CD14-positive monocyte (primary cell): Measurements from ENCODE around the gene LSP1. TPM values are rescaled to one million over a fixed set of nuclear protein-coding genes. Genes with fewer than 3 reads are reported as not detected.
"Not testable (repeated sequence)": the region's sequence is repeated elsewhere in the genome, so short reads cannot be mapped to it uniquely, and the experiment has no call there.

Experiments
- DNase-seq, 3 donors: peaks; one replicate each; pipeline ENCODE4 v3.0.0-alpha.2; 2011 to 2022
- H2AFZ ChIP-seq: 2 replicates; pipeline ENCODE4 v1.6.0; 2012; ENCODE audit warnings: mild to moderate bottlenecking, low read depth, low read length, inconsistent platforms; ENCODE audit not compliant: insufficient read depth, poor library complexity, severe bottlenecking
- H3K27ac ChIP-seq, 2 donors: 1 replicate in 1 of 2; 2 replicates in 1 of 2; pipeline ENCODE4 v1.5.1; 2012 to 2013; ENCODE audit warnings: low read length in 2 of 2, control low read depth in 1 of 2, inconsistent platforms in 1 of 2, low read depth in 1 of 2, mild to moderate bottlenecking in 1 of 2
- H3K27me3 ChIP-seq, 2 donors: one replicate each; pipeline versions ENCODE4 v1.6.0 to v1.6.1; 2011 to 2013; ENCODE audit warnings: low read length in 2 of 2; ENCODE audit not compliant: control insufficient read depth in 2 of 2, insufficient read depth in 2 of 2
- H3K36me3 ChIP-seq, 2 donors: replicated peaks in 1 of 2; 1 replicate in 1 of 2; 2 replicates in 1 of 2; pipeline versions ENCODE4 v1.5.1 to v1.6.1; 2012 to 2013; ENCODE audit warnings: low read length in 2 of 2, control low read depth in 1 of 2, inconsistent platforms in 1 of 2, mild to moderate bottlenecking in 1 of 2; ENCODE audit not compliant: insufficient read depth in 2 of 2, control insufficient read depth in 1 of 2
- H3K4me1 ChIP-seq, 2 donors: 1 replicate in 1 of 2; 2 replicates in 1 of 2; pipeline versions ENCODE4 v1.5.1 to v1.6.1; 2012 to 2013; ENCODE audit warnings: low read length in 2 of 2, control low read depth in 1 of 2, inconsistent platforms in 1 of 2, mild to moderate bottlenecking in 1 of 2, moderate library complexity in 1 of 2; ENCODE audit not compliant: insufficient read depth in 2 of 2, control insufficient read depth in 1 of 2
- H3K4me2 ChIP-seq: replicated peaks from 2 replicates; pipeline ENCODE3; 2012; ENCODE audit warnings: low read length, moderate library complexity, mild to moderate bottlenecking; ENCODE audit not compliant: poor library complexity, severe bottlenecking; ENCODE audit errors: extremely low read depth
- H3K4me3 ChIP-seq, 3 experiments: fragments of 200-600 bp in 1 of 3; sonication (generic) in 1 of 3; replicated peaks in 1 of 3; 1 replicate in 2 of 3; 2 replicates in 1 of 3; pipeline ENCODE4 v1.5.1; 2011 to 2013; ENCODE audit warnings: low read length in 3 of 3, mild to moderate bottlenecking in 3 of 3, control low read depth in 2 of 3, low read depth in 2 of 3, inconsistent platforms in 1 of 3, moderate library complexity in 1 of 3
- H3K79me2 ChIP-seq: 2 replicates; pipeline ENCODE4 v1.6.0; 2012; ENCODE audit warnings: mild to moderate bottlenecking, control low read depth, inconsistent platforms, low read length, moderate library complexity; ENCODE audit not compliant: insufficient read depth
- H3K9ac ChIP-seq: 2 replicates; pipeline ENCODE4 v1.6.0; 2017; ENCODE audit warnings: low read length, mild to moderate bottlenecking; ENCODE audit not compliant: insufficient read depth, poor library complexity, severe bottlenecking
- H3K9me3 ChIP-seq, 2 donors: replicated peaks in 1 of 2; 1 replicate in 1 of 2; 2 replicates in 1 of 2; pipeline versions ENCODE4 v1.5.1 to v1.6.1; 2012 to 2013; ENCODE audit warnings: low read length in 2 of 2, control low read depth in 1 of 2; ENCODE audit not compliant: control insufficient read depth in 1 of 2, insufficient read depth in 1 of 2
- H4K20me1 ChIP-seq: 2 replicates; pipeline ENCODE4 v1.6.0; 2012; ENCODE audit warnings: mild to moderate bottlenecking, low read length, control low read depth, moderate library complexity; ENCODE audit not compliant: insufficient read depth
- H3K27ac Mint-ChIP-seq, 7 donors: one replicate each; pipeline ENCODE4 v1.8.0; 2020; ENCODE audit warnings: mild to moderate bottlenecking in 7 of 7, mixed read lengths in 7 of 7, moderate library complexity in 6 of 7, inconsistent platforms in 2 of 7
- H3K27me3 Mint-ChIP-seq, 3 donors: one replicate each; pipeline ENCODE4 v1.8.0; 2021 to 2022; ENCODE audit warnings: low read depth in 3 of 3, mild to moderate bottlenecking in 3 of 3, mixed read lengths in 3 of 3, moderate library complexity in 3 of 3, inconsistent platforms in 1 of 3
- H3K36me3 Mint-ChIP-seq, 2 donors: one replicate each; pipeline ENCODE4 v1.8.0; 2020; ENCODE audit warnings: mixed read lengths in 2 of 2, inconsistent platforms in 1 of 2, mild to moderate bottlenecking in 1 of 2
- H3K4me1 Mint-ChIP-seq: one replicate; pipeline ENCODE4 v1.8.0; 2020; ENCODE audit warnings: mild to moderate bottlenecking, mixed read lengths
- H3K4me3 Mint-ChIP-seq, 2 donors: one replicate each; pipeline ENCODE4 v1.8.0; 2020; ENCODE audit warnings: mild to moderate bottlenecking in 2 of 2, mixed read lengths in 2 of 2, moderate library complexity in 1 of 2
- H3K9me3 Mint-ChIP-seq, 7 donors: one replicate each; pipeline ENCODE4 v1.8.0; 2020 to 2022; ENCODE audit warnings: mixed read lengths in 7 of 7, mild to moderate bottlenecking in 6 of 7, moderate library complexity in 6 of 7, inconsistent platforms in 2 of 7
- CTCF ChIP-seq: fragments of 200-600 bp; IDR thresholded peaks from one replicate; pipeline ENCODE4 v1.8.0; 2022; ENCODE audit warnings: antibody characterized with exemption, mild to moderate bottlenecking
- WGBS: methylation state at CpG from one replicate; pipeline ENCODE4 v1.1.5; 2013; ENCODE audit warnings: missing lambda C conversion rate; ENCODE audit not compliant: insufficient coverage; 5-methylcytosine and 5-hydroxymethylcytosine counted together
- intact Hi-C, 2 donors: fragments of 100-400 bp; cut with micrococcal nuclease; formaldehyde crosslinking; loops; one replicate each; pipeline versions ENCODE4 v1.15.0 to v1.15.1; 2023
- polyA plus RNA-seq, 3 donors: library from polyadenylated mRNA; depleted of rRNA in 1 of 3; unstranded in 2 of 3; stranded (reverse) in 1 of 3; fragments of 300-500 nt in 2 of 3; fragments of >200 nt in 1 of 3; fragmentation: Illumina TruSeq in 2 of 3; gene quantifications; 1 replicate in 2 of 3; 2 replicates in 1 of 3; pipeline ENCODE4 v1.2.3, GENCODE V29; 2012 to 2021

LSP1 gene
- polyA plus RNA-seq, 3 donors, result 387 to 646 (median 542) TPM

DNA sequence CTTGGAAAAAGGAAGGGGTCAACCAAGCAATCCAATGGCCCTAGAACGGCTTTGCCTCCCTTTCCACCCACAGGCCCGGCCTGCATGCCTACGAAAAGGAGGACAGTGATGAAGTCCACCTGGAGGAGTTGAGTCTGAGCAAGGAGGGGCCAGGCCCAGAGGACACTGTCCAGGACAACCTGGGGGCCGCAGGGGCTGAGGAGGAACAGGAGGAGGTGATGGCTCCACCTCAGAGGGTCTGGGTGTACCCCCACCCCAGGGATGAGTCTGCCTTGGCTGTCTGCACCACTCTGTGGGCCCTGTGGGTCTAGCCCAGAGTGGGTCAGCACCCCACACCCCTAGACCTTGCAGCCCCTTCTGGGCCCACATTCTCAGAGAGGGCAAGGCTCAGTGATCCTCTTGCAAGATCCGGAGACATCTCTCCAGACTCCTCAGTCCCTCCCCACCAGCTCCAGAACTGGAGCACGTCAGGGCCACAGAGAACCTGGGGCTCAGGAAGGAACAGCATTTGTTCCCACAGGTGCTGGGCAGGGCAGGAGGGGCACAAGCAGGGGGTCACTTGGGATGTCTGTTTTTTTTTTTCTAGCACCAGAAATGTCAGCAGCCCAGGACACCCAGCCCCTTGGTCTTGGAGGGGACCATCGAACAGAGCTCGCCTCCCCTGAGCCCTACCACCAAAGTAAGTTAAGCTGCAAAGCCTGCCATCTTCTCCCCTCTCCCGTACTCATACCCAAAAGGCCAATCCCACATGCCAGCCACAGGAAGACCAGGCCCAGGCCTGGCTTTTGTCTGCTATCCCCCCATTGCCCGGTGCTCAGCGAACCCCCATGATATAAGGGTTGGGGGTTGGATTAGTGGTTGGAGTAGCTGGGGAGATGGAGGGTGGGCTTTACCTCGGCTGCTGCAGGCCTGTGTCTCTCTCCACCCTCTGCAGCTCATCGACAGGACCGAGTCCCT, 30.7 kb downstream of the LSP1 start:
- H3K4me1 Mint-ChIP-seq, result peaks cover 29% of the 10 kb centered on the region
- intact Hi-C loops, result loop anchor here (2.0 to 10.0 kb wide), 5 partner anchors 34 to 271 kb away; partner anchors contain the start of genes KRTAP5-6 (in 1 of the 2), TNNI2 (in 1 of the 2) and TNNT3 (in 1 of the 2)
- TF ChIP-seq CTCF, result no peak
- H3K4me1 ChIP-seq, result peaks cover 43 to 47% of the 10 kb centered on the region in 2 donors
- H3K4me3 ChIP-seq, result no peak overlapping the region
- H3K9me3 Mint-ChIP-seq, result peaks cover 2 to 18% (median 4%) of the 10 kb centered on the region in 7 donors
- H3K36me3 Mint-ChIP-seq, result peaks cover 21 to 31% of the 10 kb centered on the region in 2 donors
- peaks cover 0 to 14% of the 10 kb centered on the region in 2 donors for H3K27me3 ChIP-seq
- H3K27me3 Mint-ChIP-seq, result peaks cover 10 to 21% (median 14%) of the 10 kb centered on the region in 3 donors
- WGBS, result 81% methylated on average over 2 of the region's 14 CpGs
- H3K36me3 ChIP-seq, result peaks cover 79 to 80% of the 10 kb centered on the region in 2 donors
- no peak overlapping the region for H3K27ac ChIP-seq
- no peak overlapping the region for H3K4me2 ChIP-seq
- no peak for DNase-seq
- no peak overlapping the region for H3K4me3 Mint-ChIP-seq
- H4K20me1 ChIP-seq, result peaks cover 100% of the 10 kb centered on the region
- H3K9me3 ChIP-seq, result no peaks in the 10 kb centered on the region
- H3K9ac ChIP-seq, result no peak overlapping the region
- no peak overlapping the region for H3K27ac Mint-ChIP-seq
- peaks cover 14% of the 10 kb centered on the region for H3K79me2 ChIP-seq
- no peak overlapping the region for H2AFZ ChIP-seq

- Mint-ChIP-seq H3K4me1 (peaks cover 23% of the 10 kb centered on the region), H3K4me3 (no peak overlapping the region), H3K9me3 (peaks cover 2 to 23% (median 7%) of the 10 kb centered on the region in 7 donors), H3K36me3 (peaks cover 15 to 24% of the 10 kb centered on the region in 2 donors), H3K27me3 (peaks cover 14 to 28% (median 19%) of the 10 kb centered on the region in 3 donors), H3K27ac (no peak overlapping the region)
- peaks cover 82 to 83% of the 10 kb centered on the region in 2 donors for H3K36me3 ChIP-seq
- H3K79me2 ChIP-seq, result peaks cover 7% of the 10 kb centered on the region
- DNase-seq, result no peak
- H3K9ac ChIP-seq, result no peak overlapping the region
- H3K4me2 ChIP-seq, result no peak overlapping the region
- H3K4me1 ChIP-seq, result peaks cover 50 to 53% of the 10 kb centered on the region in 2 donors
- H3K4me3 ChIP-seq, result no peak overlapping the region
- 100% methylated on average over 3 of the region's 5 CpGs for WGBS
- no peak overlapping the region for H3K27ac ChIP-seq
- intact Hi-C loops, result loop anchor here (5.0 to 10.0 kb wide), 4 partner anchors 33 to 270 kb away; partner anchors contain the start of genes KRTAP5-6 (in 1 of the 2), TNNI2 (in 1 of the 2) and TNNT3 (in 1 of the 2)
- TF ChIP-seq CTCF, result no peak
- H2AFZ ChIP-seq, result no peak overlapping the region
- H3K9me3 ChIP-seq, result no peaks in the 10 kb centered on the region
- peaks cover 0 to 20% of the 10 kb centered on the region in 2 donors for H3K27me3 ChIP-seq
- peaks cover 100% of the 10 kb centered on the region for H4K20me1 ChIP-seq
Observed at GRCh38 chr11:1884303-1884700, 31.4 kb downstream of the LSP1 start.

GRCh38 chr11:1886551-1886950, 33.7 kb downstream of the LSP1 start:
- not testable (repeated sequence) for H3K4me3 Mint-ChIP-seq, H3K36me3 Mint-ChIP-seq, H3K79me2 ChIP-seq, H3K9ac ChIP-seq, H3K4me3 ChIP-seq, H3K4me2 ChIP-seq, H3K27ac ChIP-seq, H3K27ac Mint-ChIP-seq, H3K9me3 ChIP-seq, H2AFZ ChIP-seq, DNase-seq
- 96% methylated on average over 13 of the region's 13 CpGs for WGBS
- peaks cover 0 to 26% of the 10 kb centered on the region in 2 donors for H3K27me3 ChIP-seq
- peaks cover 71 to 72% of the 10 kb centered on the region in 2 donors for H3K36me3 ChIP-seq
- intact Hi-C loops, result loop anchor here (10.0 kb wide), 2 partner anchors 192 to 268 kb away; partner anchors contain the start of gene KRTAP5-6 (in 1 of the 2)
- Mint-ChIP-seq H3K4me1 (peaks cover 21% of the 10 kb centered on the region), H3K27me3 (peaks cover 18 to 50% (median 24%) of the 10 kb centered on the region in 3 donors), H3K9me3 (peaks cover 2 to 23% (median 7%) of the 10 kb centered on the region in 7 donors)
- H3K4me1 ChIP-seq, result peaks cover 43 to 53% of the 10 kb centered on the region in 2 donors
- peaks cover 100% of the 10 kb centered on the region for H4K20me1 ChIP-seq
